Measurements from ENCODE around the gene RCL1. TPM values are rescaled to one million over a fixed set of nuclear protein-coding genes. Genes with fewer than 3 reads are reported as not detected.

RCL1 gene
- polyA plus RNA-seq, 1 donor (not counting 4 experiments of a cell fraction or from before 2014, with no cell fraction given) = 16.6 TPM

DNA sequence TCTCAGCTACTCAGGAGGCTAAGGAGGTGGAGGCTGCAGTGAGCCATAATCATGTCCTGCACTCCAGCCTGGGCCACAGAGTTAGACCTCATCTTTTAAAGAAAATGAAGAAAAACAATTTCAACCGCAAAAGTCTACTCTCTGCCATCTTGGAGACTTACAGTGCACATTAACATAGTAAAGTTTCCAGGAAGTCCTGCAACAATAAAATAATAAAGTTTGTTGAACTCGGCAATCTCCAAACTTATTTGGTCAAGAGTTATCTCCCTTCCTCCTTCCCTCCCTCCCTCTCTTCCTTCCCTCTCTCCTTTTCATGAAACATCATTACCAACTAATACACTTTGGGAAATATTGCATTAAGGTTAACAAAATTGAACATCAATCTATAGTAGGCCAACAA, 98.2 kb downstream of the RCL1 start:
- H3K9me3 ChIP-seq (ENCODE audit: control insufficient read depth, low read depth, low read length) = no peaks in the 10 kb centered on the region
- no peaks in the 10 kb centered on the region for H3K36me3 ChIP-seq (ENCODE audit: control insufficient read depth in 2 of 2, extremely low read depth in 1 of 2, insufficient read depth in 2 of 2, low read length in 2 of 2)
- dilution Hi-C loops (cut with MboI; ENCODE audit: extremely low pct_ligation_motif_present, low sequenced_read_pairs) = no loop called here
- no peak overlapping the region for H2AFZ ChIP-seq (ENCODE audit: control insufficient read depth, low read length)
- TF ChIP-seq, protein P1, sequence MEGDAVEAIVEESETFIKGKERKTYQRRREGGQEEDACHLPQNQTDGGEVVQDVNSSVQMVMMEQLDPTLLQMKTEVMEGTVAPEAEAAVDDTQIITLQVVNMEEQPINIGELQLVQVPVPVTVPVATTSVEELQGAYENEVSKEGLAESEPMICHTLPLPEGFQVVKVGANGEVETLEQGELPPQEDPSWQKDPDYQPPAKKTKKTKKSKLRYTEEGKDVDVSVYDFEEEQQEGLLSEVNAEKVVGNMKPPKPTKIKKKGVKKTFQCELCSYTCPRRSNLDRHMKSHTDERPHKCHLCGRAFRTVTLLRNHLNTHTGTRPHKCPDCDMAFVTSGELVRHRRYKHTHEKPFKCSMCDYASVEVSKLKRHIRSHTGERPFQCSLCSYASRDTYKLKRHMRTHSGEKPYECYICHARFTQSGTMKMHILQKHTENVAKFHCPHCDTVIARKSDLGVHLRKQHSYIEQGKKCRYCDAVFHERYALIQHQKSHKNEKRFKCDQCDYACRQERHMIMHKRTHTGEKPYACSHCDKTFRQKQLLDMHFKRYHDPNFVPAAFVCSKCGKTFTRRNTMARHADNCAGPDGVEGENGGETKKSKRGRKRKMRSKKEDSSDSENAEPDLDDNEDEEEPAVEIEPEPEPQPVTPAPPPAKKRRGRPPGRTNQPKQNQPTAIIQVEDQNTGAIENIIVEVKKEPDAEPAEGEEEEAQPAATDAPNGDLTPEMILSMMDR (optimal IDR thresholded peaks at IDR 0.05 in 1 of 3, IDR thresholded peaks at IDR 0.05 in 1 of 3, conservative IDR thresholded peaks at IDR 0.05 in 1 of 3; ENCODE audit: extremely low read depth in 1 of 3, insufficient read depth in 2 of 3, low read length in 3 of 3) = no peak
- TF ChIP-seq EZH2 (IDR thresholded peaks at IDR 0.05; ENCODE audit: low read length) = no peak
- FAIRE-seq (no peak), DNase-seq (ENCODE audit: low read depth, low spot score) (no peak)
- no peaks in the 10 kb centered on the region for H3K9me1 ChIP-seq (ENCODE audit: control insufficient read depth, extremely low read depth, insufficient read depth, low read length)
- peaks cover 13% of the 10 kb centered on the region for H3K4me1 ChIP-seq (ENCODE audit: control insufficient read depth, extremely low read depth, insufficient read depth, low read length)
- no peaks in the 10 kb centered on the region for H3K79me2 ChIP-seq (ENCODE audit: control insufficient read depth, insufficient read depth, low read length)
- H3K27ac ChIP-seq (ENCODE audit: control insufficient read depth, insufficient read depth, low read length) = no peak overlapping the region
- H4K20me1 ChIP-seq (ENCODE audit: control insufficient read depth, extremely low read depth, insufficient read depth, low read length) = no peaks in the 10 kb centered on the region
- no peak overlapping the region for H3K9ac ChIP-seq (ENCODE audit: control insufficient read depth, extremely low read depth, insufficient read depth, low read length)
- H3K27me3 ChIP-seq (ENCODE audit: control insufficient read depth, extremely low read depth, insufficient read depth, low read length) = no peaks in the 10 kb centered on the region
- no peak overlapping the region for H3K4me2 ChIP-seq (ENCODE audit: control insufficient read depth, extremely low read depth, insufficient read depth, low read depth, low read length)
- H3K4me3 ChIP-seq (ENCODE audit: control insufficient read depth in 2 of 3, extremely low read depth in 1 of 3, insufficient read depth in 2 of 3, low read depth in 1 of 3, low read length in 3 of 3) = no peak overlapping the region

DNA sequence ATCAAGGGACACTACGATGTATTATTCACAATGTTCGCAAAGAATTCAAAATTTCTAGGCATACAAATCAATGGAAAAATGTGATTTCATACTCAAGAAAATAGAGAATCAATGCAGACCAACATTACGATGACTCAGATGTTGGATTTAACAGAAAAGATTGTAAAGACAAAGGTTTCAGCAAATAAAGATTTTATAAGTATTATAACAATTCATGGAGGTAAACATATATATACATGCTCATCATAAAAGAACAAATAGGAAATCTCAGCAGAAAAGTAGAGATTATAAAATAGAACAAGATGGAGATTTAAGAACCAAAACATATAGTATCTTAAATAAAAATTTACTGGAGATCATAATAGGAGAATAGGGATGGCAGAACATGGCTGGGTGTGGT, 98.9 kb downstream of the RCL1 start:
- H3K79me2 ChIP-seq (ENCODE audit: control insufficient read depth, insufficient read depth, low read length) = no peaks in the 10 kb centered on the region
- no peaks in the 10 kb centered on the region for H3K27me3 ChIP-seq (ENCODE audit: control insufficient read depth, extremely low read depth, insufficient read depth, low read length)
- no peaks in the 10 kb centered on the region for H3K9me1 ChIP-seq (ENCODE audit: control insufficient read depth, extremely low read depth, insufficient read depth, low read length)
- H3K4me1 ChIP-seq (ENCODE audit: control insufficient read depth, extremely low read depth, insufficient read depth, low read length) = peaks cover 13% of the 10 kb centered on the region
- H2AFZ ChIP-seq (ENCODE audit: control insufficient read depth, low read length) = no peak overlapping the region
- H3K9me3 ChIP-seq (ENCODE audit: control insufficient read depth, low read depth, low read length) = no peaks in the 10 kb centered on the region
- FAIRE-seq (no peak), DNase-seq (ENCODE audit: low read depth, low spot score) (no peak)
- H3K4me2 ChIP-seq (ENCODE audit: control insufficient read depth, extremely low read depth, insufficient read depth, low read depth, low read length) = no peak overlapping the region
- no peak overlapping the region for H3K4me3 ChIP-seq (ENCODE audit: control insufficient read depth in 2 of 3, extremely low read depth in 1 of 3, insufficient read depth in 2 of 3, low read depth in 1 of 3, low read length in 3 of 3)
- H3K27ac ChIP-seq (ENCODE audit: control insufficient read depth, insufficient read depth, low read length) = no peak overlapping the region
- H3K36me3 ChIP-seq (ENCODE audit: control insufficient read depth in 2 of 2, extremely low read depth in 1 of 2, insufficient read depth in 2 of 2, low read length in 2 of 2) = no peaks in the 10 kb centered on the region
- H3K9ac ChIP-seq (ENCODE audit: control insufficient read depth, extremely low read depth, insufficient read depth, low read length) = no peak overlapping the region
- dilution Hi-C loops (cut with MboI; ENCODE audit: extremely low pct_ligation_motif_present, low sequenced_read_pairs) = no loop called here
- TF ChIP-seq, protein P1 (optimal IDR thresholded peaks at IDR 0.05 in 1 of 3, IDR thresholded peaks at IDR 0.05 in 1 of 3, conservative IDR thresholded peaks at IDR 0.05 in 1 of 3; ENCODE audit: extremely low read depth in 1 of 3, insufficient read depth in 2 of 3, low read length in 3 of 3) = no peak
- TF ChIP-seq EZH2 (IDR thresholded peaks at IDR 0.05; ENCODE audit: low read length) = no peak
- H4K20me1 ChIP-seq (ENCODE audit: control insufficient read depth, extremely low read depth, insufficient read depth, low read length) = no peaks in the 10 kb centered on the region
